OCI-LY3 (cell line): ENCODE data around the gene HOXC9.
A peak's percentile ranks its signal among the peaks of the same experiment; 100 is the strongest.

ENCODE experiments used
- H2AFZ ChIP-seq: fragments of 200-600, 300-600 bp; shearing (Covaris generic); 2 replicates; pipeline ENCODE4 v1.6.0; 2014; ENCODE audit warnings: antibody characterized with exemption, low read depth, low read length
- H3K27ac ChIP-seq: fragments of 200-600, 300-600 bp; sonication (generic); 2 replicates; pipeline ENCODE4 v1.5.1; 2014; ENCODE audit warnings: mild to moderate bottlenecking, low read length, moderate library complexity, mixed read lengths
- H3K27me3 ChIP-seq: fragments of 200-600, 300-600 bp; sonication (generic); 2 replicates; pipeline ENCODE4 v1.6.1; 2014; ENCODE audit warnings: low read depth, low read length, mixed read lengths
- H3K36me3 ChIP-seq: fragments of 200-600, 300-600 bp; sonication (generic); replicated peaks from 2 replicates; pipeline ENCODE3; 2014; ENCODE audit warnings: low read depth, low read length, mixed read lengths
- H3K4me1 ChIP-seq: fragments of 300-600, 200-600 bp; sonication (generic); 2 replicates; pipeline ENCODE4 v1.6.1; 2014; ENCODE audit warnings: low read length, mixed read lengths
- H3K4me2 ChIP-seq: fragments of 200-600, 300-600 bp; sonication (generic); 2 replicates; pipeline ENCODE4 v1.6.1; 2014; ENCODE audit warnings: low read length, mixed read lengths
- H3K4me3 ChIP-seq: fragments of 300-600, 200-600 bp; sonication (generic); 2 replicates; pipeline ENCODE4 v1.5.1; 2014; ENCODE audit warnings: antibody characterized with exemption, mild to moderate bottlenecking, low read length, moderate library complexity
- H3K79me2 ChIP-seq: fragments of 300-600, 200-600 bp; shearing (Covaris generic); 2 replicates; pipeline ENCODE4 v1.6.1; 2014; ENCODE audit warnings: mild to moderate bottlenecking, low read length, mixed read lengths
- H3K9ac ChIP-seq: fragments of 300-600, 200-600 bp; shearing (Covaris generic); 2 replicates; pipeline ENCODE4 v1.6.0; 2014; ENCODE audit warnings: mild to moderate bottlenecking, low read length, moderate library complexity
- H3K9me3 ChIP-seq: fragments of 200-600, 300-600 bp; shearing (Covaris generic); 2 replicates; pipeline ENCODE4 v1.6.1; 2014; ENCODE audit warnings: low read length, mixed read lengths; ENCODE audit not compliant: insufficient read depth
- H4K20me1 ChIP-seq: fragments of 200-600, 300-600 bp; sonication (generic); 2 replicates; pipeline ENCODE4 v1.6.1; 2016; ENCODE audit warnings: low read length, mixed read lengths; ENCODE audit not compliant: insufficient read depth
- CTCF ChIP-seq: fragments of 200-600, 300-600 bp; sonication (generic); IDR thresholded peaks from 2 replicates; pipeline ENCODE4 v1.5.1; 2014; ENCODE audit warnings: antibody characterized with exemption, low read length, low read depth
- EZH2phosphoT487 ChIP-seq: fragments of 200-600 bp; shearing (Covaris generic); IDR thresholded peaks from 2 replicates; pipeline ENCODE4 v1.6.1; 2018; ENCODE audit warnings: antibody characterized with exemption, mixed run types, low read depth

HOXC9 gene

GRCh38 chr12:54021432-54022013 is 21.6 kb downstream of the HOXC9 start:
- Histone ChIP-seq H3K9ac (peak overlapping the region; percentile 65), H4K20me1 (no peaks in the 10 kb centered on the region), H3K27me3 (no peaks in the 10 kb centered on the region), H3K36me3 (no peaks in the 10 kb centered on the region), H3K27ac (peak overlapping the region; percentile 44; the same call in 1 of the 2 replicates), H3K4me2 (peak overlapping the region; percentile 91), H2AFZ (peak overlapping the region; percentile 66), H3K4me1 (peaks cover 67% of the 10 kb centered on the region), H3K9me3 (no peaks in the 10 kb centered on the region), H3K4me3 (peak overlapping the region; percentile 71), H3K79me2 (no peaks in the 10 kb centered on the region)
- TF ChIP-seq CTCF, result peak; percentile 36
- TF ChIP-seq EZH2phosphoT487, result no peak

GRCh38 chr12:54022960-54023884 is 23.3 kb downstream of the HOXC9 start:
- no peaks in the 10 kb centered on the region for H3K36me3 ChIP-seq
- no peak overlapping the region for H3K27ac ChIP-seq
- H2AFZ ChIP-seq, result no peak overlapping the region
- no peak overlapping the region for H3K4me3 ChIP-seq
- TF ChIP-seq CTCF (no peak), EZH2phosphoT487 (no peak)
- H3K4me2 ChIP-seq, result no peak overlapping the region
- H3K27me3 ChIP-seq, result no peaks in the 10 kb centered on the region
- H3K79me2 ChIP-seq, result no peaks in the 10 kb centered on the region
- no peaks in the 10 kb centered on the region for H4K20me1 ChIP-seq
- H3K9me3 ChIP-seq, result no peaks in the 10 kb centered on the region
- peaks cover 82% of the 10 kb centered on the region for H3K4me1 ChIP-seq
- no peak overlapping the region for H3K9ac ChIP-seq

- peaks cover 76% of the 10 kb centered on the region for H3K4me1 ChIP-seq
- H3K27me3 ChIP-seq, result no peaks in the 10 kb centered on the region
- no peak overlapping the region for H3K4me2 ChIP-seq
- no peak overlapping the region for H3K27ac ChIP-seq
- no peaks in the 10 kb centered on the region for H4K20me1 ChIP-seq
- no peaks in the 10 kb centered on the region for H3K36me3 ChIP-seq
- no peaks in the 10 kb centered on the region for H3K9me3 ChIP-seq
- TF ChIP-seq CTCF (no peak), EZH2phosphoT487 (no peak)
- H3K79me2 ChIP-seq, result no peaks in the 10 kb centered on the region
- no peak overlapping the region for H3K9ac ChIP-seq
- H2AFZ ChIP-seq, result no peak overlapping the region
- H3K4me3 ChIP-seq, result no peak overlapping the region
These were observed 24.2 kb downstream of the HOXC9 start for GRCh38 chr12:54024127-54024526.

- peak overlapping the region; percentile 64; the same call in 1 of the 2 replicates for H3K4me3 ChIP-seq
- no peak overlapping the region; the same call in 1 of the 2 replicates for H3K27ac ChIP-seq
- H3K4me2 ChIP-seq, result peak overlapping the region; percentile 91
- H3K36me3 ChIP-seq, result no peaks in the 10 kb centered on the region
- H2AFZ ChIP-seq, result no peak overlapping the region
- TF ChIP-seq CTCF (no peak), EZH2phosphoT487 (no peak)
- H3K4me1 ChIP-seq, result peaks cover 74% of the 10 kb centered on the region
- H3K9me3 ChIP-seq, result no peaks in the 10 kb centered on the region
- peak overlapping the region; percentile 60; the same call in 1 of the 2 replicates for H3K9ac ChIP-seq
- H4K20me1 ChIP-seq, result no peaks in the 10 kb centered on the region
- H3K27me3 ChIP-seq, result no peaks in the 10 kb centered on the region
- H3K79me2 ChIP-seq, result no peaks in the 10 kb centered on the region
These were observed 24.8 kb downstream of the HOXC9 start for GRCh38 chr12:54024581-54025305.
